ENCODE measurements around the gene HOXA11.
A peak's percentile ranks its signal among the peaks of the same experiment; 100 is the strongest.

HOXA11 gene

DNA sequence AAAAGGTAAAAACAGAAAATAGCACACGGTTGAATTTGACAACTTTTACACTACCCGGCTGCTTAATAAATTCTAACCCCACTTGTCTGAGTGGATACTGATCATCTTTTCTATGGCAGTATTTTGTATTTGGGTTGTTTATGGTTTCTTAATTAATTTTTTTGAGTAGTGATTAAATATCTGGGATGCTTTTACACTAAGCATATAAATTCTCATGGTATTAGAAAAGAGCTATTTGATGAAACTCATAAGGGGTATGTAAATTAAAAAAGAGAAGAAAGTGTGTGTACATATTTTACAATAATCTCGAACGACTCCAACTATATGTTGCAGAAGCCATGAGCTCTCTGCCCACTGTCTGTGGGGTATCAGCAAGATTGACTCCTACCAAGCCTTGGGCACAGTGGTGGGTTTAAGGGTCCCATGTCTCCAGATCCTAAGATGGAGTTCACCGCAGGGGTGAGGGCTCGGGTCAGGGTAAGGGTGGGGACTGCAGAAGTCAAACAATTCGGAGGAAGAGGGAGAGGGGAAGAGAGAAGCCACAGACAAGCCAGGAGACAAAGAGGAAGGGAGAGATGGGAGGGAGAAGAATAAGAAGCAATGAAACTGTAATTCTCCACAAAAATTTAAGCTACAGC is 22.4 kb upstream of the HOXA11 start:
- no peak for DNase-seq (ENCODE audit: low read depth in 1 of 2, low spot score in 1 of 2)

DNA sequence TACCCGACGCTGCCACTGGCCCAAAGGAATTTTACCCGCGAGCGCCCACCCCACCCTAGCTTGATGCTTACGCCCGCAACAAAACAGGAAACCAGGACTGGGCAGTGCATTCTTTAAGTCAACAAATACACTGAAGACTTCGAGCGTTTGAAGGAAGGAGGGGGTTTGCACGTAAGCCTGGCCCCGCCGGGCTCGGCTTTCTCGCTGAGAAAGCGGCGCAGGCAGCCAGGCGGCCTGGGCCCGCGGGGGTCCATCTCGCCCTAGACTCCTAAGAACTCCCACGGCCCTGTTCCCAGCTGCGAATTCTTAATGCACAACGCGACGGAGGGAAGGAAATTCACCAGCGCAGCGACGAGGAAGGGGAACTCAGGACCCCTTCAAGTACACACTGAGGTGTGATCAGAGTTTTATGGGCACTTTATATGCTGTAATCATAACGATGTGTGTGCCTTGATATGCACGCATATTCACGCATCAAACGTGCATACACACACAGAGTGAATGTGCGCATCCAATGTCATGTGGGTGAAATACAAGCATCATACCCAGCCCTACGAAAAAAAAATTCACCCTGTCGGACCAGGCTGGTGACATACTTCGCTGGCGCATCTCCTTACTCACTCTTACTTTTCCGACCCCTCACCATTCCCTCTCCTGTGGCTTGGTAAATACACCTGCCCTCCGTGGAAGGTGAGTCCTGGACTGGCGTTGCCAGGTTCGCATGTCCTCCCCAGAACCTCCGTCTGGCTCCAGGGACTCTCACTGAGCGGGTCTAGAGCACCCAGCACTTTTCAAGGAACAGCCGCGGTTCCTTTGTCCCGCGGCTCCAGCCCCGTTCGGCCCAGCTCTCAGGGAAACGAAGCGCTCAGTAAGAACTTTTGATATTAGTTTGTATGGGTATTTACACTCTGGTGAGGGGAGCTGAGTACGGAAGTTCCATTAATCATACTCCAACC is 20.6 kb upstream of the HOXA11 start:
- DNase-seq (ENCODE audit: low read depth in 1 of 2, low spot score in 1 of 2) = no peak

DNA sequence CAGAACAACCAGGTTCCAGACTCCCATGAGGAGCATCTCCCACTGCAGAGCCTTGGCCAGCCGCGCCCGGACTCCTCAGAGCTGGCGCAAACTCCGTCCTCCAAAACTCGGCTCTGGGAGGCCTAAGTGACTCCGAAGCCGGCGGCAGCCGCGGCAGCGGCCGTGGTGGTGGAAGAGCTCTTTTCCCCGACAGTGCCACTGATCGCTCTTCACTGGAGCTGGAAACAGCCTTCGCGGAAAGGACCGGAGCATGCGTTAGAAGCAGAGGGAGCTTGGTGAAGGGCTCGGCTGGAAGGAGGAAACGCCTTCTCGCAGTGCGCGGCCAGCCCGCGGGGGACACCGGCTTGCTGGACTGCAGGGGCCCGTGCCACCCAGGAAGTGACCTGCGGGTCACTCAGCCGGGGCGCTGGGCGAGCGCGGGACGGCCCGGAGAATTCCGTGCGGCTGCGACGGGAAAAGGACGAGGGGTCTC is 19.9 kb upstream of the HOXA11 start:
- DNase-seq (ENCODE audit: low read depth in 1 of 2, low spot score in 1 of 2) = no peak

DNA sequence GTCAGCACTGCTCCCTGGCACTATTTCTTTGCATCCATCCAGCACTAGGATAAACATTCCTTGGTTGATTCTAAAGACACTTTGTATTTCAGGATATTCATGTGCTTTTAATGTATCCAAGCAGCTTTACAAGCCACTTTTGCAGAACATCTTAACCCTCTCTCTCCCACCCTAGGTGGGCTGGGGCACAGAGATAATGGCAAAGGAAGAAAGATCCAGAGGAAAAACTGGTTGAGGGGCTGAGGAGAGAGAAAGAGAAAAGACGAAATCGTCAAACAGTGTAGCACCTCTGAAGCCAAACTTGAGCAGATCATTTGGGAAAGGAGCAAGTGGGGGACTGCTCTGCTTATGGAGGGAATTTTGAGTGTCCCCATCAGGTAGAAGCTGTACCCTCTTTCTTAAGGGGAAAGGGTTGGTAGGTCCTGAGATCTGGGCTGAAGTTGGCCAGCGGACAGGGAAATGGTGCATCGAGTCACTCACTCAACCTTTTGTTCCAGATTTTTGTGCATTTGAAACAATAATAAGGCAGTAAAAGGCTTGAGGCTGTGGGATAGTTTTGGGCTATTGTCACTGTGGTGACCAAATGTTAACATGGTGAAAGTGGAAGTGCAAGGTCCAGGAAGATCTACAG is 19.0 kb upstream of the HOXA11 start:
- no peak for DNase-seq (ENCODE audit: low read depth in 1 of 2, low spot score in 1 of 2)

DNA sequence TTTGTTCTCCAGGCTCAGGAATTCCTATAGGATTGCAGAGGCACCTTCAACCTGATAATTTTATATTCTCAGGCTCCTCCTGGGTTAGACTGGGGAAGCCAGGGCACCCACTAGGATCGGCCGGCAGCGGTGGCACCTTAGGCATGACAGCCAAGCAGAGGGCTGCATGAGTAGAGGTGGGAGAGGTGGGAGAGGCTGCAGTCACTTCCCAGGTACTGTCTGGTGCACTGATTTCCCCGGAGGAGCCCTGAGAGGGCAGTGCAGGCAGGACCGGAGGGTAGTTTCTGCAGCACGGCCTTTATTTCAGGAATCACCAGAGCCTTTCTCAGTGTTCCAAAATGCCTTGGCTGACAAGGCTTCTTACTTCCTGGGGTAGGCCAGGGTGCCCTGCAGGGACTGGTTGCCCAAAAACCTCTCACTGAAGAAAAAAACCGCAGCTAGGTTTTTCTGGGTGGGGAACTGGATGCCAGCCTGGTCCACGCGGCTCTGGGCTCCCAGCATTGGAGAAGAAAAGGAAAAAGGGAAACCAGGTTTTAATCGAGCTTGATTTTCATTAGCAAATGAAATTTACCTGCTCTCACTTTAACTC is 18.4 kb upstream of the HOXA11 start:
- DNase-seq (ENCODE audit: low read depth in 1 of 2, low spot score in 1 of 2) = no peak

DNA sequence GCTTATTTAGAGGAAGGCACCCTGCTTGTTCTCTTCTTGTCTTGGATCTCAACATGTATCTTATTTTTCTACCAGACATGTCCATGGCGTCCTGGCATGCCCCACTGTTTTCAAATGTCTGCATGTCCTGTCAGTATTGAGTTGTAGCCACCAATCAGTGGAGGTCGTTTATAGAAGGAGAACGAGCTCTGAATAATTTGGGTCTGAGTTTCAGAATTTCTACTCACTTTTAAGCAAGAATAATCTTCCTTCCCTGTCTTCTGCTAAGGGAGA is 17.8 kb upstream of the HOXA11 start:
- DNase-seq (ENCODE audit: low read depth in 1 of 2, low spot score in 1 of 2) = no peak

DNA sequence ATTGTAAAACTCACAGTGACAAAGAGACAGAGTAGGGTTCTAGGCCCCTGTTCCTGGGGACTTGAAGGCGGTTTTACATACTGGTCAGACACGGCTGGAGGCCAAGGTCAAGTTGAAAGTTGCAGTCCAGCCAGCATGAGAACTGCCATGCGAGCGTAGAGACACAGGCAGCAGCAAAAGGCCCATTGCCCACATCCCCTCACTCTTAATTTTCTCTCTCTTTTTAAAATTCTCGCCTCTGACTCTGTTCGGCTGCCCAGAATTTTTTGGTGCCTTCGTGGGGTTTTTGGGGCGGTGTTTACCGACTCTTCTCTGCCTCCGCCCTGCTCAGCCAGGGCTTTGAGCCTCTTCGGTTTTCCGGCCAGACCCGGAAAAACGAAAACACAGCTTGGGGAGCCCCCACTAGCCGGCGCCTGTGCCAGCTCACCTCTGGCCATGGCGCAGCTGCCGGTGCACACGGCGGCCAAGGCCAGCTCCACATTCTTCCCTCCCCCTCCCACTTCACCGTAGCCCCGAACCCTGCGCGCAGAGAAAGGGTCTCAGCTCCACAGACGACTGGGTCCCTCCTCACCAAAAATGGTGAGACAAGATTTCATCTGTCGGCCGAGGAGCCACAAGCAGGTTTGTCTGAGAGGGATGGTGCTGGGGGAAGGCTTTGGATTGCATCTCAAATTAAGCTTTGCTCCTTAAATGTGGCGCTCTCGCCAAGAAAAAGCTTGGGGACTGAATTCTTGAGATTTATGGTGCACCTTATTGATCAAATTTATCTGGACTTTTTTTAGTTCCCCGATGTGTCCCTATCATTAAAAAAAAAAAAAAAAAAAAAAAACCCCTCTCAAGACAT is 17.2 kb upstream of the HOXA11 start:
- no peak for DNase-seq (ENCODE audit: low read depth in 1 of 2, low spot score in 1 of 2)

DNA sequence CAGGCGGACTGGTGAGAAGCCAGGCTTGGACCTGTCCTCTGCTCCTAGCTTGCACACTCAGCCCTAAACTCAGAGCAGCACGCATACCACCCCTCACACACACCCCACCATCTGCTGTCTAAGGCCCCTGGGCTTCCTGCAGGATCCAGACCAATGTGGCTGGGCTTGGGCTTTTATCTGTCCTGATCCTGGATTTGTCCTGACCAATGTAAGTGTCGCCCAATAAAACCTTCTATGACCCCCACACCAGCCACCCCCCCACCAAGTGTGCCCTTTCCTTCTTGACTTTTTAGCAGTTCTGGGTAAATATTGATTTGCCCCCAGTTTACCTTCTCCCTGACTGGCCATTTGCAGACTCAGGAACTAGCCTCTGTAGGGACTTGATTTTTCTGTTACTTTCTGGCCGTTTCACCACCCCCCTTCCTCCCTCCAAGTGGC is 16.6 kb upstream of the HOXA11 start:
- no peak for DNase-seq (ENCODE audit: low read depth in 1 of 2, low spot score in 1 of 2)

DNA sequence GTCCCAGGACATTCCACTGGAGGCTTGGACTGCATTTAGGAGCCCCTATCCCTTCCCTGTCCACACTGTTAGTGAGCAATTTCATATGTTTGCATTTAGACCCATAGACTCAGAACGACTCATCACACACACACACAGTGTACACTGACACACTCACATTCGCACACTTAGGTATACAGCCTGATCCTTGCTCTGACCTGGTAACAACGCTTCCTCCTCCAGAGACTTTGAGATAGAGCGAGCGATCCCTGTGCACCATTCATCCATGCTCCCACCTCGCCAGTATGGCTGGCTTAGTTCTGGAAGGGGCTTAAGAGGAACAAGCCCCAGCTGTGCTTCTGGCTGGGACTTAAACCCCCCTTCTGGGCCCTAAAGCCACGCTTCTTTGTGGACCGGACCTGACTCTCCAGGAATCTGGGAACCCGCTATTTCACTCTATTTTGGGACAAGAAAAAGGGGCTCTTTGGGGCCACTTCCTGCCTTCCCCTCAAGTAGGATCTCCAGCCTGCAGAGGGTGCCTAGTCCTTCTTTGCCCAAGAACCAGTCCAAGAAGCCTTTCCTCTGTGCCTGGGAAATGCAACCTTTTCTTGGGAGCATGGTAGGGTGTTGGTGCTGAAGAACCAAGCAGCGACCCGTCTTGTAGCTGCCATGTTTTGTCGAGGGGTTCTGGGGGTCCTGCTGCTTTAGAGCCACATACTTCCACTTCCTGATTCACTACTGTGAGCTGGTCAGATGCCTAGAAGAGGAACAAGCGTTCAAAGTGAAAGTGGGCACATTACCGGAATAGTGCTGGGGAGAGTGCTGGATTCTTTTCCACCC is 15.9 kb upstream of the HOXA11 start:
- DNase-seq (ENCODE audit: low read depth in 1 of 2, low spot score in 1 of 2) = no peak

DNA sequence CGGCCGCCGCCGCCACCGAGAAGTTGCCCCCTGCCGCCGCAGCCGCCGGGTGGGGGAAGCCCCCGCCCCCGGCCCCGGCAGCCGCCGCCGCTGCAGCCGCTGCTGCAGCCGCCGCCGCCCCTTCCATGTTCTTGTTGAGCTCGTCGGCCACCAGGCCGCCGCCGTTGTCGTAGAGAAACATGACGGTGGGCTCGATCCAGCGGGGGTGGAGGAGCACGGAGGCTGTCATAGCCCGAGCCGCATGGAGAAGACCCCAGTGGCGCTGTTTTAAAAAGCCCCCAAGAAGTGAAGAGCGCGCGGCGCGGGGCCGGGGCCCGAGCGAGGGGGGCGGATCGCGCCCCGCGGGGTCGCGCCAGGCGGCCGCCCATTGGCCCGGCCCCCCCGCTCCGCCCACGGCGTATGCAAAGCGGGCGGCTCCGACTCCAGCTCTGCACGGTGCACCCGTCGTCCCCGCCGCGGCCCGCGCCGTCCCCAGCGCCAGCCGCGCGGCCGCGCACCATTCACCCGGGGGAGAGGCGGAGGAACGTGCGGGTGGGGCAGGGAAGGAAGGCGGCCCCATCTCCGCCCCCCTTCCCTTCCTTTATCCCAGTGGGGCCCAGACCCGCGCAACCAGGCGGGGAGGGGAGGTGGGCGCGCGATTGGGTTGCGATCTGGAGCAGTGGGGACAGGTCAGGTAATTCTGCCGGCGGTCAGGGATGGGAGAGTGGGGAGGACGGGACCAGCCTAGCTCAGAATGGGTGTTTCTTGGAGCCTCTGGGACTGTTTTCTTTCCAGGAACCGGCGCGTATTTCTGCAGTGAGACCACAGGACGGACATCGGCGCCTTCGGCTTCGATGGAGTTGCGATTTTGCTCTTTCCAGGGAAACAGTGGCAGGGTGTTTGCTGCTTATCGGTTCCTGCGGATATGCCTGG is 15.1 kb upstream of the HOXA11 start, which contains the start of gene HOXA13:
Gene HOXA13 (minus strand): TSS at position 243 of the 912 bp plus-strand sequence. CDS start 14 bp downstream, at position 229.
- no peak for DNase-seq (ENCODE audit: low read depth in 1 of 2, low spot score in 1 of 2)

DNA sequence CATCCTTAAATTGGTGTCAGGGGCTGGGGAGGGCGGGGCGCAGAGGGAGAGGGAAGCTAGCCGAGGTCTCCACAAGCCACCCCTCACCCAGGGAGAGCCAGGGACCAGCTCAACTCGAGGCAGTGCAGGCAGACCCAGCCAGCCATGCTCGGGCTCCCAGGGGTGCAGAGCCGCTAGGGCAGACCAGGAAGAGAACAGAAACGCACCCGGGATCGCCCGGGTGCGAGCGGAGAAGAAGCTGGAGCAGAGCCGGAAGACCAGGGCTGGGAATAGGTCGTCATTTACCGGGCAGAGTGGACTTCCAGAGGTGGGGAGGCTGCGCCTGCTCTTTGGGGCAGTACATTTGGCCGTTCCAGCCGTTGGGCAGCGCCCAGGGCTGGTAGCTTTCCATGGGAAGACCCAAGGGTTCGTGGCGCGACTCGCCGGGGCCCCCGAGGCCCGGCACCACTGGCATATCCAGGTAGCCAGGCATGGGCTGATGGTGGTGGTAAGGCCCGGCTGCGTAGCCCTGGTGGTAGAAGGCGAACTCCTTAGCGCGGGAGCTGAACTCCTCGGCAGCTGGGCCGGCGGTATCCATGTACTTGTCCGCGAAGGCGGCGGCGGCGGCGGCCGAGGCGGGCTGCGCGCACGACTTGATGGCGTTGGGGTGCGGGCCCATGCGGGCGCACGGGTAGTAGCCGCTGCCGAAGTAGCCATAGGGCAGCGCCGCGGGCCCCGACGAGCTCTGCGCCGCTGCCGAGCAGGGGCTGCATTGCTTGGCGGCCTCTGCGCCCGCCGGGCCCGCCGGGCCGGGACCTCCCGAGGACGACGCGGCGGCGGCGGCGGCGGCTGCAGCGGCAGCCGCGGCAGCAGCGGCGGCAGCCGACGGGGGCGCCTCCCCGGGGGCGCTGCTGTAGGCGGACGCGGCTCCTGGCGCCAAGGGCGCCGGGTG is 14.1 kb upstream of the HOXA11 start:
- no peak for DNase-seq (ENCODE audit: low read depth in 1 of 2, low spot score in 1 of 2)

DNA sequence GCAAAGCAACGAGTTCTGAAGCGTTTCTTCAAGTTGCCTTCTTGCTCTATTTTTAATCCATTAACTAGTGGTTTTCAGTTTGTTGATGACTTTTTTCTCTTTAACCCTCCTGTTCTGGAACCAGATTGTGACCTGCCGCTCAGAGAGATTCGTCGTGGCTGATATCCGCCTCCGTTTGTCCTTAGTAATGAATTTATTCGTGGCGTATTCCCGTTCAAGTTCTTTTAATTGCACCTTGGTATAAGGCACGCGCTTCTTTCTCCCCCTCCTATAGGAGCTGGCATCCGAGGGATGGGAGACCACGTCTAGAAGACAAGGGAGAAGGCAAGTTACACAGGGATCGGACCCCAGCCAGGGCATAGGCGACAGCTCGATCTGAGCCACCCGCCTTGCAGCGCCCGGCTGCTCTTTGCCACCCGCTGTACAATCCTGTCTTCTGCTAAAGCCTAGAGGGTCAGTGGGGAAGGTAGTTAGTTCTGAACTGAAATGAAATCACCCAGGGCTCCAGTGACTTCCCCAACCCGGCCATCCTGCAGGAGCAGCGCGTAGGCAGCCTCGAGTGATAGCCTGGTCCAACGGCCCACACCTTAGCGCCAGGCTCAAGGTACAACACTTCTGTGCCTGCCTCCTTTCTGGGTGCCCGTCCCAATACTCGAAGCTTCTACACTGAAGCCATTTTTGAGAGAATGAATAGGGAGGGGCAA is 13.3 kb upstream of the HOXA11 start:
- no peak for DNase-seq (ENCODE audit: low read depth in 1 of 2, low spot score in 1 of 2)

DNA sequence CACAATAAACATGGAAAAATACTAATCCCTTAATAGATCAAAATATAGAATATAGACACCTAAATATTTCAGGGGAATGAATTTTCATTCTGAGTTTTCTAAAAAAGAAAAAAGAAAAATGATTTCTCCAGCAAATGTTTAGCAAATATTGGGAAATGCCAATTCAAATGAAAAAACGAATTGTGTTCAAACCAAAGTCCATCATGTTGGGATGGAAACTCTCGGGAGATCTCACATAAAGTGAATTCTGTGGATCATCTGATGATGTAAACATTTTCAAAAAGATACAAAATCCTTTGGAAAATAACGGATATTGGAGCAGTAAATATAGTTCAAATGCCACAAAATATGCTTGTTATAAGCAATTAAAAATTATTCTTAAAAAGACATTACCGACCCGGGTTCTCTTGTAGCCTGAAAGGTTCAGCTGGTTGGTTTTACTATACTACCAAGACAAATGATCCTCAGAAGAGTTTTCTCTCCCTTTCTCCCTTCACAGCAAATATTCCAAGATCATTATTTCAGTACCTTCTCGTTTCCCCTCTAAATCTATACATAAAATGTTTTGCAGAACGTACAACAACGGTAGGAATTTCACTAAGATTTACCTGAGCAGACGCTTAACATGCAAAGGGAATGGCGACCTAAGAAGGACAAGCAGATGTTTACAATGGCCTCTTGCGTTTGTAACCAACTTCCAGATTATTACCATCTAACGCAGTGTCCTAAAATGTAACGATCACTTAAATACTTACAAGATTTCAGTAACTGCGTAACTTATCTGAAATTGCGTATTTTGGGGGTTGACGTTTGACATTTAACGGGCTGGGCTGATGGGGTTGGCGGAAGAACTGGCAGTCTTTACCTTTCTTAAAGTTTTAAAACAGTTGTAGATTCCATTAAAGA is 12.4 kb upstream of the HOXA11 start:
- DNase-seq (ENCODE audit: low read depth in 1 of 2, low spot score in 1 of 2) = no peak

DNA sequence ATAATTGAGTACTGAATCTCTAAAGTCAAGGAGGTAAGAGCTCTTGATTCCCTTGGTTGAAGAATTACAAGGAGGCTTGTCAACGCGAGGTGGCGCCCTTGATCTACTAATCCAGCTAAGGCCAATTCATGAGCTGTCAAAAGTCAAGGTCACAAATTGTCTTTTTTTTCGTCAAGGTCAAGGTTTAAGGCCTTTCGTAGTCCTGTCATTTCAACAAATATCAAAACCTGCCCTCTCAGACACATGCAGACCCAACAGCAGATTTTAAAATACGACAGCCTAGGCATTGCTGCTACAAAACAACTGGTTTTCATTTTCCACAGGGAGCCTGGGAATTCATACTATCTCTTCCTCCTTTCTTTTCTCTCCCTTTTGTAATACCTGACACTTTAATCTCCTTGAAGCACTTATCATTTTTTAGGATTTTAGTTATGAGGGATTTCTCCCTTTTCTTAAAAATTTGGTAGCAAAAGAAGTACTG is 11.3 kb upstream of the HOXA11 start:
- DNase-seq (ENCODE audit: low read depth in 1 of 2, low spot score in 1 of 2) = peak; percentile 60 to 79

DNA sequence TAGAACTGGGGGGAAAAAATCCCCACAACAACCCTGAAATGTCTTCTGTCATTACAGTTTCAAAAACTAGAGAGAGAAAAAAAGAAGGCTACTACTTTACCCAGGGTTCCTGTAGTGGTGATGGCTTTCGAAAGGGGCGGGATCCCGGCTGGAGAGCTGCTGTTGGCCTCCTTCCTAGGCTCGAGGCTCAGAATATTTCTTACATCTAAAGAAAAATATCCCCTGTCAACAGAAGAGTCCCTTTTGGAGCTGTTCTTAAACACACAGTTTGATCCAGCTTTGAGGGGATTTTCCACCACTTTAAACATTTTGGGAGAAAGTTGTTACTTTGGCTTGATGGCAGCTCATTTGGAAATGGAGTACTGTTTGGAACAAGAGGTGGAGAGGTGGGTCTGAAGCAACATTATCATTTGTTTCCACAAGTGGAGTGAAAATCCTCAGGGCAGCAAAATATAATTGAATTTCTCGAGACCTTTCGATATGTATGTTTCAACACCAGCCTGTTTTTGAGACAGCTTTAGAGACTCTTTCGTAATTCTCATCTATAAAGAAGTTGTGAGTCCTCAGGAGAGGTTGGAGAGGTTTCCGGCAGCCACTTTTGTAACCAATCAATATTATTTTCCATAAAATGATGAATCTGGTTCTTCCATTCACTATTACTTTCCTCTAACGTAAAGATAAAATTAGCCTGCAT is 9.8 kb upstream of the HOXA11 start:
- DNase-seq (ENCODE audit: low read depth in 1 of 2, low spot score in 1 of 2) = no peak
